OCI-LY3 (cell line): ENCODE data around the gene ALG6.

ENCODE experiments used
- H2AFZ ChIP-seq: fragments of 200-600, 300-600 bp; shearing (Covaris generic); 2 replicates; pipeline ENCODE4 v1.6.0; 2014; ENCODE audit warnings: antibody characterized with exemption, low read depth, low read length
- H3K27ac ChIP-seq: fragments of 200-600, 300-600 bp; sonication (generic); 2 replicates; pipeline ENCODE4 v1.5.1; 2014; ENCODE audit warnings: mild to moderate bottlenecking, low read length, moderate library complexity, mixed read lengths
- H3K27me3 ChIP-seq: fragments of 200-600, 300-600 bp; sonication (generic); 2 replicates; pipeline ENCODE4 v1.6.1; 2014; ENCODE audit warnings: low read depth, low read length, mixed read lengths
- H3K36me3 ChIP-seq: fragments of 200-600, 300-600 bp; sonication (generic); replicated peaks from 2 replicates; pipeline ENCODE3; 2014; ENCODE audit warnings: low read depth, low read length, mixed read lengths
- H3K4me1 ChIP-seq: fragments of 300-600, 200-600 bp; sonication (generic); 2 replicates; pipeline ENCODE4 v1.6.1; 2014; ENCODE audit warnings: low read length, mixed read lengths
- H3K4me2 ChIP-seq: fragments of 200-600, 300-600 bp; sonication (generic); 2 replicates; pipeline ENCODE4 v1.6.1; 2014; ENCODE audit warnings: low read length, mixed read lengths
- H3K4me3 ChIP-seq: fragments of 300-600, 200-600 bp; sonication (generic); 2 replicates; pipeline ENCODE4 v1.5.1; 2014; ENCODE audit warnings: antibody characterized with exemption, mild to moderate bottlenecking, low read length, moderate library complexity
- H3K79me2 ChIP-seq: fragments of 300-600, 200-600 bp; shearing (Covaris generic); 2 replicates; pipeline ENCODE4 v1.6.1; 2014; ENCODE audit warnings: mild to moderate bottlenecking, low read length, mixed read lengths
- H3K9ac ChIP-seq: fragments of 300-600, 200-600 bp; shearing (Covaris generic); 2 replicates; pipeline ENCODE4 v1.6.0; 2014; ENCODE audit warnings: mild to moderate bottlenecking, low read length, moderate library complexity
- H3K9me3 ChIP-seq: fragments of 200-600, 300-600 bp; shearing (Covaris generic); 2 replicates; pipeline ENCODE4 v1.6.1; 2014; ENCODE audit warnings: low read length, mixed read lengths; ENCODE audit not compliant: insufficient read depth
- H4K20me1 ChIP-seq: fragments of 200-600, 300-600 bp; sonication (generic); 2 replicates; pipeline ENCODE4 v1.6.1; 2016; ENCODE audit warnings: low read length, mixed read lengths; ENCODE audit not compliant: insufficient read depth
- EZH2phosphoT487 ChIP-seq: fragments of 200-600 bp; shearing (Covaris generic); IDR thresholded peaks from 2 replicates; pipeline ENCODE4 v1.6.1; 2018; ENCODE audit warnings: antibody characterized with exemption, mixed run types, low read depth
- TF ChIP-seq, protein P1 (sequence below): fragments of 200-600, 300-600 bp; sonication (generic); IDR thresholded peaks from 2 replicates; pipeline ENCODE4 v1.5.1; 2014; ENCODE audit warnings: antibody characterized with exemption, low read length, low read depth

Gene ALG6

DNA sequence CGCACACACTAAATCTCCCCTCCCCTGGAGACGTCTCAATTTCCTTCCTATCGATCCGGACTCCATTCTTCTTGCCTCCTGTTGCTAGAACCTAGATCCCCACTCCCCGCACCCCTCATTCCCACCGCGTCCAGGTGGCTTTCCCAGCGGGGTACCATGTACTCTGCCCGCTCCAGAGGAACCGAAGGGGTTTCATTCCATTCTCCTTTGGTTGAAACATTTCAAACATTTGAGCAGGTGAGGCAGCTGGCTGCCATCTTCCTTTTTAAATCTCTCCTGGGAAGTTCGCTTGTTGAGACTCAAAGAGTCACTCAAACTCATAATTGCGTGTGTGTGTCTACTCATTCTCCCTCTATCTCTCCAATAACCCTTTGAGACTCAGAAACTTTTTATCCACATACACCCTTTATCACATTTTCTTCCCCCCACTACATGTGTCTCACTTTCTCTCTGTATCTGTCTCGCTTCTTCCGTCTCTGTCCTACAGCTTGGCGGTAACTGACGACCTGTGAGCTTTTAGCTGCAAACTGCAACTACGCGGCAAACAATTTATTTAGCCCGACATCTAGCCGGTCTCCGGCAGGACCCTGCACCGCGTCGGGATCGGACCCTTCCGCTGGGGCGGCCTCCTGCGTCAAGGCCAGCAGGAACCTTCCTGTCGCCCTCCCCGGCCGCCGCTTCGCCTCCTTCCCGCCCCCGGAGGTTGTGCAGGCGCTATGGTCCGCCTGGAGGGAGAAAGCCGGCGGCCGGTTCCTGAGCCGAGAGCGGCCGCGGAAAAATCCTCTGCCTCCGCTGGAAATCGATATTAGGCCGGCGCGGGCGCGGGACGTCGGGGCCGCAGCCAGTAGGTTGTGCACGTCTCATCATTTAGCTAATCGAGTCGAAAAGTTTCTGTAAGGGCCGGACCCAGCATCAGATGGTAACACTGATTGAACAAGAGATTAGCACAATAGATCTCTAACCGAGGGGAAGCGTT, 48.1 kb upstream of the ALG6 start:
- Histone ChIP-seq H3K4me2 (no peak overlapping the region), H3K27me3 (no peaks in the 10 kb centered on the region), H3K4me1 (peaks cover 7% of the 10 kb centered on the region), H3K27ac (no peak overlapping the region), H3K9ac (no peak overlapping the region), H3K4me3 (no peak overlapping the region), H2AFZ (no peak overlapping the region), H3K9me3 (no peaks in the 10 kb centered on the region), H3K36me3 (no peaks in the 10 kb centered on the region), H4K20me1 (no peaks in the 10 kb centered on the region), H3K79me2 (no peaks in the 10 kb centered on the region)
- no peak for TF ChIP-seq EZH2phosphoT487
- TF ChIP-seq, protein P1, sequence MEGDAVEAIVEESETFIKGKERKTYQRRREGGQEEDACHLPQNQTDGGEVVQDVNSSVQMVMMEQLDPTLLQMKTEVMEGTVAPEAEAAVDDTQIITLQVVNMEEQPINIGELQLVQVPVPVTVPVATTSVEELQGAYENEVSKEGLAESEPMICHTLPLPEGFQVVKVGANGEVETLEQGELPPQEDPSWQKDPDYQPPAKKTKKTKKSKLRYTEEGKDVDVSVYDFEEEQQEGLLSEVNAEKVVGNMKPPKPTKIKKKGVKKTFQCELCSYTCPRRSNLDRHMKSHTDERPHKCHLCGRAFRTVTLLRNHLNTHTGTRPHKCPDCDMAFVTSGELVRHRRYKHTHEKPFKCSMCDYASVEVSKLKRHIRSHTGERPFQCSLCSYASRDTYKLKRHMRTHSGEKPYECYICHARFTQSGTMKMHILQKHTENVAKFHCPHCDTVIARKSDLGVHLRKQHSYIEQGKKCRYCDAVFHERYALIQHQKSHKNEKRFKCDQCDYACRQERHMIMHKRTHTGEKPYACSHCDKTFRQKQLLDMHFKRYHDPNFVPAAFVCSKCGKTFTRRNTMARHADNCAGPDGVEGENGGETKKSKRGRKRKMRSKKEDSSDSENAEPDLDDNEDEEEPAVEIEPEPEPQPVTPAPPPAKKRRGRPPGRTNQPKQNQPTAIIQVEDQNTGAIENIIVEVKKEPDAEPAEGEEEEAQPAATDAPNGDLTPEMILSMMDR: no peak

DNA sequence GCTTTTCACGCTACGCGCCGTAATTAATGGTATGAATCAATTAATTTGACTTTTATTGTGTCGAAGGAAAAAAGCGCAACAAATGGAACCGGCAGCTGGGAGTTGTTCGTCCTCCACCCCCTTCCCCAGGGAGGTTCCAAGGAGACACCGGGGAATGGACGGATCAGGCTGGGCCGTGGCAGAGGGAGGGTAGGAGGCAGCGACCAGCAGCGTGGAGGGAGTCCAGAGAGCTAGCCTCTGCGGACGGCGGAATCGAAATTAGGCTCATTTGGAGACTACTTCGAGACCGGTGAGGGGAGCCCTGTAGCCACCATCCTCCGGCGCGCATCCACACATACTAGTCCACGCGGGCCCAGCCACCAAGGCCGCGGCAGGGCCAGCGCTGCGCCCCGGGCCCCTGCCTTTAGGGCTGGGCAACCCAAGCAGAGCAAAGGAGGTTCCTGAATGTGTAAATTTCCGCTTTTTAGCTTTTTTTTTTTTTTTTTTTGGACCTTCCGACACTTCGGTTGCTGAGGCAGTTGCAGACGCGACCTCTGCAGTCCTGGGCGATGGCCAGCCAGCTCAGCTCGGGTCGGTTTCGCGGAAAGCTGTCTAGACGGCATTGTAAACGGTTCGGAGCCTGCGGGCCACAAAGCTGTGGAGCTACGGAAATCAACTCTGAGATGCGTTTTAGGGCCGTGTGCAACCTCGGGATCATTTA, 47.3 kb upstream of the ALG6 start:
- Histone ChIP-seq H3K4me1 (peaks cover 7% of the 10 kb centered on the region), H3K27me3 (no peaks in the 10 kb centered on the region), H3K4me2 (no peak overlapping the region), H2AFZ (no peak overlapping the region), H3K36me3 (no peaks in the 10 kb centered on the region), H3K79me2 (no peaks in the 10 kb centered on the region), H3K27ac (no peak overlapping the region), H3K9me3 (no peaks in the 10 kb centered on the region), H4K20me1 (no peaks in the 10 kb centered on the region), H3K9ac (no peak overlapping the region), H3K4me3 (no peak overlapping the region)
- no peak for TF ChIP-seq EZH2phosphoT487
- TF ChIP-seq, protein P1: no peak

DNA sequence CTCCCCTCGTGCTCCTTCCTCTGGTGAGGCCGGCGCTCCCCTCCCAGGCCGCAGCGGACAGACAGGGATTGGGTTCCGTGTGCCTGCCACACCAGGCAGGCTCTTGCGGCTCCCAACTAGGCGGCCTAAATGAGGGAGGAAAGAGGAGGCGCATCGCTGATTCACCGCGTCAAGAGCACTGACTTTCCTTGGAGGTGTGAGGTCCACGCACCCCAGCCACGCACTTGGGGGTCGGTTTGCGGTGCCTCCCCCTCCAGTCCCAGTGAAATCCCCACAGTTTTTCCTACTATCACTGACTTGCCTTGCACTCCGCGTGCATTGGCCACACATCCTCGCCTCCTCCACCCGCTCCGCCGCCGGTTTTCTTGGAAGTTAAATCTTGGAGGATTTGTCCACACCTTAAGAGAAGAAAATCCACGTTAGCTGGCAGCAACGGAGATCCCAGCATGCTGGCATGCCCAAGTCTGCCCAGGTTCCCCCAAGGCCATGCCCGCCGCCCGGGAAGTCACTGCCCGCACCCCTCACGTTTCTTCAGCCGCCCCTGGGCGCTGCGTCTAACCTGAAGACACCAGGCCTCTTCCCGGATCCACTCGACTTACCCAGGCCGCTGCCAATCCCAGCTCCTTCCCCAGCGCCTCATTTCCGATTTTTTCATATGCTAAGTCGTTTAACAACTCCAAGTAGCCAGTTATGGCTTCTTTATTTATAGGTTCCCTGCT, 46.2 kb upstream of the ALG6 start:
- Histone ChIP-seq H2AFZ (no peak overlapping the region), H3K36me3 (no peaks in the 10 kb centered on the region), H3K27ac (no peak overlapping the region), H3K79me2 (no peaks in the 10 kb centered on the region), H3K4me2 (no peak overlapping the region), H3K4me3 (no peak overlapping the region), H3K9me3 (no peaks in the 10 kb centered on the region), H4K20me1 (no peaks in the 10 kb centered on the region), H3K27me3 (no peaks in the 10 kb centered on the region), H3K4me1 (peaks cover 7% of the 10 kb centered on the region), H3K9ac (no peak overlapping the region)
- TF ChIP-seq, protein P1: no peak
- no peak for TF ChIP-seq EZH2phosphoT487

DNA sequence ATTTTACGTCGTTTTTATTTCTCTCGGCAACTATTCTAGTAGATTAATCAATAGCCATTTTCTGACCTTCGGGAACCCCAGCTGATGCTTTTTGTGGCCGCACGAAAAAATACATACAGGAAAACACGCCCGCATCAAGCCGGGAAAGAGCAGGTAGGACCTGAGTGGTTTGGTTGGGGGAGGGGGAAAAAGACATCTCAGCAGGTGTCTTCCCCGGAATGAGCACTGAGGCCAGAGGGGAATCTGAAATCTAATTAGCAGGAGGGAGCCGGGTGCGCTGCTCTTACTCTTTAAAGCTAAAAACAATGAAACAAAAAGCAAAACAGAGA, 45.7 kb upstream of the ALG6 start:
- Histone ChIP-seq H2AFZ (no peak overlapping the region), H3K27ac (no peak overlapping the region), H3K9ac (no peak overlapping the region)

More for the DNA sequence above, 45.7 kb upstream of the ALG6 start:
- Histone ChIP-seq H3K79me2 (no peaks in the 10 kb centered on the region), H3K27me3 (no peaks in the 10 kb centered on the region), H3K36me3 (no peaks in the 10 kb centered on the region), H4K20me1 (no peaks in the 10 kb centered on the region), H3K9me3 (no peaks in the 10 kb centered on the region), H3K4me2 (no peak overlapping the region), H3K4me3 (no peak overlapping the region), H3K4me1 (peaks cover 7% of the 10 kb centered on the region)
- no peak for TF ChIP-seq EZH2phosphoT487
- TF ChIP-seq, protein P1: no peak
